SK-N-SH treated with all-trans-retinoic acid at 6 μM for 48 hours (cell line): Measurements from ENCODE around the gene AKAP10.

ENCODE experiments used
- ATAC-seq: fragments of 200-7000 bp; cut with Tn5 transposase; 3 replicates; pipeline ENCODE4 v1.9.1; 2020; ENCODE audit warnings: mild to moderate bottlenecking, moderate library complexity
- ARNTL ChIP-seq: fragments of 450-650 bp; formaldehyde crosslinking; IDR thresholded peaks from 2 replicates; pipeline ENCODE4 v1.5.0; 2020; ENCODE audit warnings: low read depth, mild to moderate bottlenecking, moderate library complexity, borderline replicate concordance
- BACH2 ChIP-seq: fragments of 250-450 bp; sonication (Bioruptor Pico); IDR thresholded peaks from 2 replicates; pipeline ENCODE4 v1.9.0; 2021; ENCODE audit warnings: mild to moderate bottlenecking, borderline replicate concordance
- CSDC2 ChIP-seq: fragments of 250-450 bp; sonication (Bioruptor Pico); IDR thresholded peaks from 2 replicates; pipeline ENCODE4 v1.5.0; 2020; ENCODE audit warnings: mild to moderate bottlenecking, moderate library complexity
- ESRRG ChIP-seq: fragments of 250-450 bp; sonication (Bioruptor Pico); IDR thresholded peaks from 2 replicates; pipeline ENCODE4 v1.6.1; 2021; ENCODE audit warnings: mild to moderate bottlenecking
- ISL1 ChIP-seq: fragments of 250-450 bp; sonication (Bioruptor Pico); IDR thresholded peaks from 2 replicates; pipeline ENCODE4 v2.1.2; 2022; ENCODE audit warnings: mild to moderate bottlenecking, moderate library complexity
- OSR1 ChIP-seq: fragments of 250-450 bp; sonication (Bioruptor Pico); IDR thresholded peaks from 2 replicates; pipeline ENCODE4 v1.8.0; 2022; ENCODE audit warnings: moderate library complexity, mild to moderate bottlenecking, inconsistent platforms
- PPARA ChIP-seq: fragments of 250-450 bp; sonication (Bioruptor Pico); IDR thresholded peaks from 2 replicates; pipeline ENCODE4 v1.5.0; 2020; ENCODE audit warnings: mild to moderate bottlenecking, borderline replicate concordance
- SNAI2 ChIP-seq: fragments of 250-450 bp; sonication (Bioruptor Pico); IDR thresholded peaks from 2 replicates; pipeline ENCODE4 v1.5.0; 2020; ENCODE audit warnings: mild to moderate bottlenecking, moderate library complexity
- TCF4 ChIP-seq: fragments of 250-450 bp; sonication (Bioruptor Pico); IDR thresholded peaks from 2 replicates; pipeline ENCODE4 v1.8.0; 2021; ENCODE audit warnings: mild to moderate bottlenecking, moderate library complexity, borderline replicate concordance
- TOX ChIP-seq: fragments of 250-450 bp; sonication (Bioruptor Pico); IDR thresholded peaks from 2 replicates; pipeline ENCODE4 v1.8.0; 2021; ENCODE audit warnings: mild to moderate bottlenecking, moderate library complexity, borderline replicate concordance
- ZC3H10 ChIP-seq: fragments of 250-450 bp; sonication (Bioruptor Pico); IDR thresholded peaks from 2 replicates; pipeline ENCODE4 v1.5.1; 2021; ENCODE audit warnings: mild to moderate bottlenecking, moderate library complexity
- ZFP30 ChIP-seq: fragments of 450-650 bp; formaldehyde crosslinking; IDR thresholded peaks from 2 replicates; pipeline ENCODE4 v1.5.0; 2022; ENCODE audit warnings: mild to moderate bottlenecking, moderate library complexity
- ZNF565 ChIP-seq: fragments of 450-650 bp; formaldehyde crosslinking; conservative IDR thresholded peaks from 2 replicates; pipeline ENCODE4 v1.5.0; 2020; ENCODE audit warnings: low read depth, mild to moderate bottlenecking, moderate library complexity
- ZNF70 ChIP-seq: fragments of 450-650 bp; formaldehyde crosslinking; IDR thresholded peaks from 2 replicates; pipeline ENCODE4 v1.5.0; 2020; ENCODE audit warnings: mild to moderate bottlenecking, moderate library complexity
- TF ChIP-seq, protein P1 (sequence below): fragments of 250-450 bp; sonication (Bioruptor Pico); IDR thresholded peaks from 2 replicates; pipeline ENCODE4 v1.5.1; 2020; ENCODE audit warnings: low read depth, mild to moderate bottlenecking, moderate library complexity
- TF ChIP-seq, protein P2 (sequence below): fragments of 250-450 bp; sonication (Bioruptor Pico); IDR thresholded peaks from 2 replicates; pipeline ENCODE4 v1.5.1; 2021; ENCODE audit warnings: mild to moderate bottlenecking, moderate library complexity
- TF ChIP-seq, protein P3 (sequence below): fragments of 250-450 bp; sonication (Bioruptor Pico); IDR thresholded peaks from 2 replicates; pipeline ENCODE4 v1.8.0; 2020; ENCODE audit warnings: mild to moderate bottlenecking, moderate library complexity, borderline replicate concordance
- TF ChIP-seq, protein P4 (sequence below): fragments of 250-450 bp; sonication (Bioruptor Pico); IDR thresholded peaks from 2 replicates; pipeline ENCODE4 v1.8.0; 2021; ENCODE audit warnings: low read depth, mild to moderate bottlenecking, moderate library complexity, borderline replicate concordance

AKAP10 gene

DNA sequence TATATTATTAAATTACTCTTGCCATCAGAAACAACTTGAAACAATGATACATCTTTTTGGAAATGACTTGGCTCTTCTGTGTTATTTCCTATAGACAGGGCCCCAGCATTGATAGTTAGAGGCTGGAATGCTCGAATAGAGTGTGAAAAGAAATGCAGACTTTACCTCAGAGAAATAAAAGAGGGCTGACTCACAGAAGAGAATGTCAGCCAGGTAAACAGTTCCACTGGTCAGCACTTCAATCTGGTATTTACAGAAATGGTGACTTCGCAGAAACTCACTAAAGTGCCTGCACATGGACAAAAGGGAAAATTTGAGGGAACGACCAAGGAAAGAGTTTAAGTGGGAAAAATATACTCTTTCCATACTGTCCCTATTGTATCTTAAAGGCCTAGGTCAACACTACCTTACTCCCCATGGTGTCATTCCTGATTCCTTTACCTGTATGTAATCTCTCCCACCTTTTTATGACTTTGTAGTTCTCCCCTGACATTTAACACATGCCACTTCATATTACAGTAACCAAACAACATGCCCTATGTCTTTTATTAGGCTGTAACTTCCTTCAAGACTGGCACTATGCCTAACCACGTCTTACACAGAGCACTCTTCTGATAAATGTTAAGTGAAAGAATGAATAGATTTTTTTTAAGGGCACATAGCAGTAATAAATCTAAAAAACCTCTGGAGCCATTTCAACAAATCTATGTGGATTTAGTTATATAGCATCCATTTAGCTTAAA lies 36.7 kb downstream of the AKAP10 start:
- ATAC-seq, result peak; percentile 79
- TF ChIP-seq PPARA (CRISPR knock-in tag) (no peak), ISL1 (CRISPR knock-in tag) (peak; percentile 72), SNAI2 (no peak), TCF4 (no peak), BACH2 (CRISPR knock-in tag) (no peak), ZFP30 (CRISPR knock-in tag) (no peak), CSDC2 (no peak)

DNA sequence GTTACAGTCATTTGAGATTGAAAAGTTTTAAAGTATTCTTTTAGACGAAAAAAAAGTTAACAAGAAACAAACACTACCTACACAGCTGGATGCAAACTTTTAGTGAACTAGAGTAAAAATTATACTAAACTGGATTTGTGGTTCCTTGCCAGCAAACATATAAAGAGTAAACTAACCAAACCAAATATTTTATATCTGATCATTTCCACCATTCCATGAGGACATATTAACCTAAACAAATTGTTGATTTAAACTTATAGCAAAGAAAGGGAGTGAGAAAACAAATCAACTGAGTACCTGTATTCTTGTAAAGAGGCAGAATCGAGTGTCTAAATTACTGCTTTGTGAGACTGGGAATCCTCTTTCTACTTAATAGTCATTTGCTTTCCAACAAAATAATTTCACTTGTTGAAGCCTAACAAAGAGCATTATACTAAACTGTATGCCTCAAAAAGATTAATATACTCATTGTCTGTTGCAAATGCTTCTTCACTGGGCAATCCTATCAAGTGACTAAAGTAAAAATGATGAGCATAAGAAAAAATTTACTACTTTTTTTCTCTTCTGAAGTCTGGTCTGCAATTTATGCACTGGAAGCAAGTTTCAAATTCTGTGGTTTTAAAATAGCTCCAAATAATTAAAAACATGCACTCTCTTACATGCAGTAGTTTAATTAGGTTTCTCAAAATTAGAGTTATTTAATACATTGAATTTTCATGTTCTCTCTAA lies 37.5 kb downstream of the AKAP10 start:
- peak; percentile 65 for ATAC-seq
- TF ChIP-seq, protein P1, sequence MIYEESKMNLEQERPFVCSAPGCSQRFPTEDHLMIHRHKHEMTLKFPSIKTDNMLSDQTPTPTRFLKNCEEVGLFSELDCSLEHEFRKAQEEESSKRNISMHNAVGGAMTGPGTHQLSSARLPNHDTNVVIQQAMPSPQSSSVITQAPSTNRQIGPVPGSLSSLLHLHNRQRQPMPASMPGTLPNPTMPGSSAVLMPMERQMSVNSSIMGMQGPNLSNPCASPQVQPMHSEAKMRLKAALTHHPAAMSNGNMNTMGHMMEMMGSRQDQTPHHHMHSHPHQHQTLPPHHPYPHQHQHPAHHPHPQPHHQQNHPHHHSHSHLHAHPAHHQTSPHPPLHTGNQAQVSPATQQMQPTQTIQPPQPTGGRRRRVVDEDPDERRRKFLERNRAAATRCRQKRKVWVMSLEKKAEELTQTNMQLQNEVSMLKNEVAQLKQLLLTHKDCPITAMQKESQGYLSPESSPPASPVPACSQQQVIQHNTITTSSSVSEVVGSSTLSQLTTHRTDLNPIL, result no peak
- peak; percentile 49 for TF ChIP-seq ISL1 (CRISPR knock-in tag)

DNA sequence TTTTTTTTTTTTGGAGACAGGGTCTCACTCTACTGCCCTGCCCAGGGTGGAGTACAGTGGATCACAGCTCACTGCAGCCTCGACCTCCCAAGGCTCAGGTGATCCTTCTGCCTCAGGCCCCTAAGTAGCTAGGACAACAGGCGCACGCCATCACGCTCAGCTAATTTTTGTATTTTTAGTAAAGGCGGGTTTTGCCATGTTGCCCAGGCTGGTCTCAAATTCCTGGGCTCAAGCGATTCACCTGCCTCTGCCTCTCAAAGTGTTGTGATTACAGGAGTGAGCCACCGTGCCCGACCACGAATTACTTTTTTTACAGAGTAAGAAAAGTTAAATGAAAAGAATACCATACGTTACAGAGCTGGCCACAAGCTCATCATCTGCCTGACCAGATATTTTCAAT lies 38.9 kb downstream of the AKAP10 start:
- no peak for ATAC-seq
- TF ChIP-seq TCF4, result no peak
- TF ChIP-seq, protein P1, result no peak
- TF ChIP-seq CSDC2, result no peak
- TF ChIP-seq, protein P2, sequence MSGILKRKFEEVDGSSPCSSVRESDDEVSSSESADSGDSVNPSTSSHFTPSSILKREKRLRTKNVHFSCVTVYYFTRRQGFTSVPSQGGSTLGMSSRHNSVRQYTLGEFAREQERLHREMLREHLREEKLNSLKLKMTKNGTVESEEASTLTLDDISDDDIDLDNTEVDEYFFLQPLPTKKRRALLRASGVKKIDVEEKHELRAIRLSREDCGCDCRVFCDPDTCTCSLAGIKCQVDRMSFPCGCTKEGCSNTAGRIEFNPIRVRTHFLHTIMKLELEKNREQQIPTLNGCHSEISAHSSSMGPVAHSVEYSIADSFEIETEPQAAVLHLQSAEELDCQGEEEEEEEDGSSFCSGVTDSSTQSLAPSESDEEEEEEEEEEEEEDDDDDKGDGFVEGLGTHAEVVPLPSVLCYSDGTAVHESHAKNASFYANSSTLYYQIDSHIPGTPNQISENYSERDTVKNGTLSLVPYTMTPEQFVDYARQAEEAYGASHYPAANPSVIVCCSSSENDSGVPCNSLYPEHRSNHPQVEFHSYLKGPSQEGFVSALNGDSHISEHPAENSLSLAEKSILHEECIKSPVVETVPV, result no peak
- TF ChIP-seq TOX (CRISPR knock-in tag), result no peak
- TF ChIP-seq ZC3H10 (CRISPR knock-in tag), result no peak

DNA sequence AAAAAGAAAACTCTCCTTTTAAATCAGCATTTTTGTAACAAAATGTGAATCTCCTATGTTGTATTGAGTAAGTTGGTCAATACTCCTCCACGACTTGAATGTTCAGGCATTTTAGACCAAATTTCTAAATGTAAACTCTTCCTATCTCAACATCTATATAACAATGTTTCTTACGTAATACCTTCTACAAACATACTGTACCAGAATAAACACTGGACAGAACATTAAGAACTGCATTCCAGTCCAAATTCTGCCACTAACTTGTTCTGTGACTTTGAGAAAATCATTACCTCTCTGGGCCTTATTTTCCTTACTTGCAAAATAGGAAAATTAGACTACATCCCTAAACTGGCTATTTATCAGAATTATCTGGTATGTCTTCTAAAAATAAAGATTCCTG lies 40.1 kb downstream of the AKAP10 start:
- ATAC-seq, result no peak
- TF ChIP-seq, protein P3, sequence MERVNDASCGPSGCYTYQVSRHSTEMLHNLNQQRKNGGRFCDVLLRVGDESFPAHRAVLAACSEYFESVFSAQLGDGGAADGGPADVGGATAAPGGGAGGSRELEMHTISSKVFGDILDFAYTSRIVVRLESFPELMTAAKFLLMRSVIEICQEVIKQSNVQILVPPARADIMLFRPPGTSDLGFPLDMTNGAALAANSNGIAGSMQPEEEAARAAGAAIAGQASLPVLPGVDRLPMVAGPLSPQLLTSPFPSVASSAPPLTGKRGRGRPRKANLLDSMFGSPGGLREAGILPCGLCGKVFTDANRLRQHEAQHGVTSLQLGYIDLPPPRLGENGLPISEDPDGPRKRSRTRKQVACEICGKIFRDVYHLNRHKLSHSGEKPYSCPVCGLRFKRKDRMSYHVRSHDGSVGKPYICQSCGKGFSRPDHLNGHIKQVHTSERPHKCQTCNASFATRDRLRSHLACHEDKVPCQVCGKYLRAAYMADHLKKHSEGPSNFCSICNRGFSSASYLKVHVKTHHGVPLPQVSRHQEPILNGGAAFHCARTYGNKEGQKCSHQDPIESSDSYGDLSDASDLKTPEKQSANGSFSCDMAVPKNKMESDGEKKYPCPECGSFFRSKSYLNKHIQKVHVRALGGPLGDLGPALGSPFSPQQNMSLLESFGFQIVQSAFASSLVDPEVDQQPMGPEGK (CRISPR knock-in tag), result no peak
- TF ChIP-seq ZNF565 (CRISPR knock-in tag) (no peak), ARNTL (CRISPR knock-in tag) (no peak), ESRRG (CRISPR knock-in tag) (no peak), ZNF70 (CRISPR knock-in tag) (no peak), PPARA (CRISPR knock-in tag) (no peak), ZFP30 (CRISPR knock-in tag) (no peak), ISL1 (CRISPR knock-in tag) (no peak), TCF4 (no peak)
- TF ChIP-seq, protein P4, sequence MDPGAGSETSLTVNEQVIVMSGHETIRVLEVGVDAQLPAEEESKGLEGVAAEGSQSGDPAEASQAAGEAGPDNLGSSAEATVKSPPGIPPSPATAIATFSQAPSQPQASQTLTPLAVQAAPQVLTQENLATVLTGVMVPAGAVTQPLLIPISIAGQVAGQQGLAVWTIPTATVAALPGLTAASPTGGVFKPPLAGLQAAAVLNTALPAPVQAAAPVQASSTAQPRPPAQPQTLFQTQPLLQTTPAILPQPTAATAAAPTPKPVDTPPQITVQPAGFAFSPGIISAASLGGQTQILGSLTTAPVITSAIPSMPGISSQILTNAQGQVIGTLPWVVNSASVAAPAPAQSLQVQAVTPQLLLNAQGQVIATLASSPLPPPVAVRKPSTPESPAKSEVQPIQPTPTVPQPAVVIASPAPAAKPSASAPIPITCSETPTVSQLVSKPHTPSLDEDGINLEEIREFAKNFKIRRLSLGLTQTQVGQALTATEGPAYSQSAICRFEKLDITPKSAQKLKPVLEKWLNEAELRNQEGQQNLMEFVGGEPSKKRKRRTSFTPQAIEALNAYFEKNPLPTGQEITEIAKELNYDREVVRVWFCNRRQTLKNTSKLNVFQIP (CRISPR knock-in tag), result no peak

DNA sequence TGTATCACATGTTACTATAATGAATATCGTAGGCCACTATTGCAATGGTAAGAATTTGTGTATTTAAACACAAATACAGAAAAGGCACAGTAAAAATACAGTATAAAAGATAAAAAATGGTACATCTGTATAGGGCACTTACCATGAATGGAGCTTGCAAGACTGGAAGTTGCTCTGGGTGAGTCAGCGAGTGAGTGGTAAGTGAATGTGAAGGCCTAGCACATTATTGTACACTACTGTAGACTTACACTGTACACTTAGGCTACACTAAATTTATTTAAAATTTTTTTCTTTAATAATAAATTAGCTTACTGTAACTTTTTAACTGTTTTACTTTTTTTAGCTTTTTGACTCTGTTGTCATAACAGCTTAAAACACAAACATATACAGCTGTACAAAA lies 42.5 kb downstream of the AKAP10 start:
- TF ChIP-seq BACH2 (CRISPR knock-in tag) (no peak), OSR1 (CRISPR knock-in tag) (no peak), PPARA (CRISPR knock-in tag) (no peak)
- TF ChIP-seq, protein P4 (CRISPR knock-in tag), result no peak
- ATAC-seq, result peak; percentile 49; the same call in 1 of the 3 replicates
